GM18867 (cell line): ENCODE measurements around the gene GPATCH2.
A peak's percentile ranks its signal among the peaks of the same experiment; 100 is the strongest.

Experiments used
- ATAC-seq: cut with Tn5 transposase; IDR thresholded peaks from one replicate; pipeline ENCODE4 v1.9.1; 2021; ENCODE audit warnings: mild to moderate bottlenecking, moderate library complexity; ENCODE audit not compliant: unreplicated experiment

Gene GPATCH2

GRCh38 chr1:217630711-217631591 lies at the start of gene GPATCH2, which contains the start of gene SPATA17:
Gene GPATCH2 (minus strand): TSS chr1:217631090. CDS start chr1:217630971, 119 bp downstream.
Gene SPATA17 (plus strand): TSS chr1:217631344. CDS start chr1:217631379, 35 bp downstream.
- ATAC-seq = peak; percentile 99

GRCh38 chr1:217674028-217674729 lies 43.3 kb upstream of the GPATCH2 start:
- ATAC-seq = no peak

GRCh38 chr1:217673387-217673786 lies 42.5 kb upstream of the GPATCH2 start:
- ATAC-seq = peak; percentile 78

- no peak for ATAC-seq
Measured at GRCh38 chr1:217668351-217668940, 37.6 kb upstream of the GPATCH2 start.

- ATAC-seq = peak; percentile 53
Measured at GRCh38 chr1:217661407-217661806, 30.5 kb upstream of the GPATCH2 start.

- ATAC-seq = peak; percentile 75
Measured at GRCh38 chr1:217660353-217661062, 29.6 kb upstream of the GPATCH2 start.

DNA sequence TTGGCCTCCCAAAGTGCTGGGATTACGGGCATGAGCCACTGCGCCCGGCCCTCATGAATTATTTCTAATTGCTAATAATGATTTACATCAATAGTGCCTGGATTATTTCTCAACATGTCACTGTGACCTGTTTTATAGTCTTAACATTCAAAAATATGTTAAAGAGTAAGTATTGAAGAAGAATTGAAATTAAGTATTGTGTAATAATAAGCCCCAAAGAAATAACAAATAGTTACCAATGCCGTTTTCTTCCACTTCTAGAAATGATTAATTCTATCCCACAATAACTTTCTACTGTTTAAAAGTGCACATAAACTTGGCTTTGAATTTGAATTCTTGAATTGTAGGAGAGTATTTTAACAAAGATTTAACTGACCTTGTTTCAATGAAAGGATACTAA lies 19.8 kb upstream of the GPATCH2 start:
- no peak for ATAC-seq

- ATAC-seq = no peak
Measured at GRCh38 chr1:217647791-217648190, 16.9 kb upstream of the GPATCH2 start.

- no peak for ATAC-seq
Measured at GRCh38 chr1:217642455-217642854, 11.6 kb upstream of the GPATCH2 start.

- no peak for ATAC-seq
Measured at GRCh38 chr1:217627431-217627830, 3.5 kb downstream of the GPATCH2 start.

GRCh38 chr1:217626321-217626720 lies 4.6 kb downstream of the GPATCH2 start:
- no peak for ATAC-seq

GRCh38 chr1:217622042-217622441 lies 8.8 kb downstream of the GPATCH2 start:
- peak; percentile 36 for ATAC-seq

GRCh38 chr1:217620814-217621213 lies 10.1 kb downstream of the GPATCH2 start:
- peak; percentile 100 for ATAC-seq

DNA sequence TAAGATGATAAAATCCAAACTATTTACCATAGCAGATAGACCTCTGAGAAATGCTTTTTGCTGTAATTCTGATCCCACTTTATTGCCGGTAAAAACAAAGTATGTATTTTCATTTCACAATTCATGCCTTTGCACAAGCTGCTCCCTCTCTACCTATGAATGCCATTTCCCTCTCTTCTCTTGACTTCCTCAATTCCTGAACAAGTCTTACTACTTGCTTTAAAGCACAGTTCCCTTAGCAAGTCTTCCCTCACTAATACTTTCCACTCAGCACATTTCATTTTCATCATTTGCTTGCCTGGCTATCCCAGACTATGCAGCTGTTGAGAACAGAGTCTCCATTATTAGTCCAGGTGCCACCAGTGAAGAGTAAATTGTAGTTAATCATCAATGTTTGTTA lies 13.8 kb downstream of the GPATCH2 start:
- no peak for ATAC-seq

- ATAC-seq = no peak
Measured at GRCh38 chr1:217614200-217614712, 16.6 kb downstream of the GPATCH2 start.

GRCh38 chr1:217605390-217605789 lies 25.5 kb downstream of the GPATCH2 start:
- ATAC-seq = no peak

DNA sequence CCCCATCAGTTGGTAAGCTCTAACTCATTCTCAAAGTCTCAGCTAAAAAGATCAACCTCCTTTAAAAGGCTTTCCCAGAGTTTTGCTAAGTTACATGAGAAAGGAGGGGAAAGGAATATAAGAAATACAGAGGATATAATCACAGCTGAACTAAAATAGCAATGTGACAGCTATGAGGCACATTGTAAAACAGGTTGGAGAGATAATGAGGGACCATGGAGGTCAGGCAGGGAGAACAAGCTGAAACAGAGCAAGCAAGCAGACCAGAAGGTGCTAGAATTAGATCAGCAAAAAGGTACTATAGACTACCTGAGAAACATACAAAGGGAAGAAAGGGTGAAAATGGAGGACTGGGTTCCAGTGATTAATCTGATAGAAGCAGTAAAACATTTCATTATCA lies 28.5 kb downstream of the GPATCH2 start:
- no peak for ATAC-seq

GRCh38 chr1:217599154-217599553 lies 31.7 kb downstream of the GPATCH2 start:
- no peak for ATAC-seq

DNA sequence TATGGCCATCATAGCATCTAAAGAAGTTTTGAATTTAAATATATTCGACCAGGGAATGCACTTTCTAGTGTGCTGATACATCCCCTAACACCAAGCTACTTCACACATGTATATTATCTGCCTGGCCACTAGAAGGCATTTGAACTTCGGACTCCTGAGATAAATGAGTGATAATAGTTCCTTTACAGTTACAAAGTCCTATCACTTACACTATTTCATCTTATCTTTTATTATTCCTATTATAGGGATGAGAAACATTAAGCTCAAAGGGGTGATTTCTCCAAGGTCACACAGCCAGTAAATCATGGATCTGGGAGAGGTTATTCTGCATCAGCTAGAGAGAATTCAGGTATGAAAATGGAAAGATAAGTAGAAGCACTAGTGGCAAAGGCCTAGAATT lies 40.3 kb downstream of the GPATCH2 start:
- ATAC-seq = no peak

DNA sequence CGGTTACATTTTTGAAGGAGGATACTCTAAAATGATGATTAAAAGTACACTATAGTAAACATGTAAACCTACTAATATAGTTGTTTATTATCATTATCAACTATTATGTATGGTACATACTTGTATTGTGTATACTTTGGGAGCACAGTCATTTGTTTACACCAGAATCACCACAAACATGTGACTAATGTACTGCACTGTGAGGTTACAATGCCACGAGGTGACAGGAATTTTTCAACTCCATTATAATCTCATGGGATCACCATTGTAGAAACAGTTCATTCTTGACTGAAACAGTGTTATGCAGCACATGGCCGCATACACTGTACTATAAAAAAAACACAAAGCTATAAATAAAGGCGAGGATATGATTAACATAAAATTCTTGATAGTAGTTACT lies 44.3 kb downstream of the GPATCH2 start:
- ATAC-seq = no peak

DNA sequence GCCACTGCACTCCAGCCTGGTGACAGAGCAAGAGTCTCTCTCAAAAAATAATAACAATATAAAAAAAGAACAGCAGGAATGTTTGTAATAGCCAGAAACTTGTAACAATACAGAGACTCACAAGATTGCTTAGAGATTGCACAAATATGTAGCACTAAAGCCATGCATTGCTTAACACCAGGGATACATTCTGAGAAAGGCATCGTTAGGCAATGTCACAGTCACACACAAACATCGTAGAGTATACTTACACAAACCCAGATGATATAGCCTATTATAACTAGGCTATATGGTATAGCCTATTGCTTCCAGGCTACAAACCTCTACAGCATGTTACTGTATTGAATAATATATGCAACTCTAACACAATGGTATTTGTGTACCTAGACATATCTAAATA lies 45.3 kb downstream of the GPATCH2 start:
- no peak for ATAC-seq
